Peyer's patch (tissue), 4 donors: ENCODE data around the gene AOAH.

Source experiments
- POLR2A ChIP-seq, 2 donors: fragments of 450-650 bp; IDR thresholded peaks; one replicate each; pipeline ENCODE4 v1.5.1; 2017; ENCODE audit warnings: antibody characterized with exemption in 2 of 2, mild to moderate bottlenecking in 2 of 2, moderate library complexity in 2 of 2
- TF ChIP-seq, protein P1 (sequence below), 6 experiments: fragments of 450-650 bp in 4 of 6; fragments of 200-600 bp in 2 of 6; sonication (generic) in 1 of 6; IDR thresholded peaks; one replicate each; pipeline ENCODE4 v1.5.1; 2017 to 2019; ENCODE audit warnings: antibody characterized with exemption in 6 of 6, mild to moderate bottlenecking in 3 of 6, moderate library complexity in 1 of 6

DNA sequence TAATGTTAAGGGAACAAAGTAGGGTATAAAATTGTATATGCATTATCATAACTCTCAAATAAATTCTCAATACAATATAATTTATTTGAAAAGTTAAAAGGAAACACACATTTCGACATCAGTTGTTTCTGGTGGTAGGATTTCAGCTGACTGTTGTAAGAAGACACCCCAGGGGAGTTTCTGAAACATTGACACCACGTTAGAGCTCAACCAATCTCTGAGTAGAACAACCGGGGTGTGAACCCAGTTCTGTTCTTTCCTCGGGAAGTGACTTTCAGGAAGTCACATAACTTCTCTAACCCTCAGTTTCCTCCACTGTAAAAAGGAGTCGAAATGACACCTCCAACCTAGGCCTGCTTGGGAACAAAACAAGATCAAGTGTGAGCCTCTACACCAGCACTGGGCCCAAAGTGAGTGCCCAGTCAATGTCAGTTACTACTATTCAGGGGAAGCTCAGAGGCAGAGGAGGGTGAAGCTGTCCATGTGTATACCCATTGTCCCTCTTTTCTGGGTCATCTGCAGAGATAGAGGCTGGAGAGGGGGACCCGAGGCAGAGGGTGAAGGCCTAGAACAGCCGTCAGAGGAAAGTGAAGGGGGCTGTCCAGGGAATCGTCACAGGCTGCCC lies 67.1 kb downstream of the AOAH start:
- TF ChIP-seq, protein P1, sequence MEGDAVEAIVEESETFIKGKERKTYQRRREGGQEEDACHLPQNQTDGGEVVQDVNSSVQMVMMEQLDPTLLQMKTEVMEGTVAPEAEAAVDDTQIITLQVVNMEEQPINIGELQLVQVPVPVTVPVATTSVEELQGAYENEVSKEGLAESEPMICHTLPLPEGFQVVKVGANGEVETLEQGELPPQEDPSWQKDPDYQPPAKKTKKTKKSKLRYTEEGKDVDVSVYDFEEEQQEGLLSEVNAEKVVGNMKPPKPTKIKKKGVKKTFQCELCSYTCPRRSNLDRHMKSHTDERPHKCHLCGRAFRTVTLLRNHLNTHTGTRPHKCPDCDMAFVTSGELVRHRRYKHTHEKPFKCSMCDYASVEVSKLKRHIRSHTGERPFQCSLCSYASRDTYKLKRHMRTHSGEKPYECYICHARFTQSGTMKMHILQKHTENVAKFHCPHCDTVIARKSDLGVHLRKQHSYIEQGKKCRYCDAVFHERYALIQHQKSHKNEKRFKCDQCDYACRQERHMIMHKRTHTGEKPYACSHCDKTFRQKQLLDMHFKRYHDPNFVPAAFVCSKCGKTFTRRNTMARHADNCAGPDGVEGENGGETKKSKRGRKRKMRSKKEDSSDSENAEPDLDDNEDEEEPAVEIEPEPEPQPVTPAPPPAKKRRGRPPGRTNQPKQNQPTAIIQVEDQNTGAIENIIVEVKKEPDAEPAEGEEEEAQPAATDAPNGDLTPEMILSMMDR (IDR thresholded peaks at IDR 0.05), result no peak
- no peak for TF ChIP-seq POLR2A (IDR thresholded peaks at IDR 0.05)
